ENCODE measurements around the gene PEAK1. TPM values are rescaled to one million over a fixed set of nuclear protein-coding genes. Genes with fewer than 3 reads are reported as not detected.

The PEAK1 gene
- total and polyA plus RNA-seq, 2 experiments from 2014 or later, result 7.8 to 34.1 TPM

GRCh38 chr15:77373441-77373840 lies 46.5 kb downstream of the PEAK1 start:
- H3K36me3 Mint-ChIP-seq (ENCODE audit: low read depth), result no peaks in the 10 kb centered on the region; the same call in 2 of the 3 replicates
- H3K4me1 Mint-ChIP-seq, result peaks cover 8% of the 10 kb centered on the region
- H3K4me1 ChIP-seq (ENCODE audit: insufficient read depth), result no peaks in the 10 kb centered on the region
- no peaks in the 10 kb centered on the region for H3K9me3 Mint-ChIP-seq
- H4K20me1 ChIP-seq (replicated peaks; ENCODE audit: insufficient read depth), result peaks cover 3% of the 10 kb centered on the region; the same call in 1 of the 2 replicates
- H3K36me3 ChIP-seq (ENCODE audit: insufficient read depth), result no peaks in the 10 kb centered on the region
- ATAC-seq (no peak), DNase-seq (ENCODE audit: low spot score) (no peak)
- H3K9me2 ChIP-seq (ENCODE audit: insufficient read depth), result no peaks in the 10 kb centered on the region
- no peak overlapping the region for H3K4me3 ChIP-seq
- H3K4me3 Mint-ChIP-seq, result no peak overlapping the region
- H3K4me2 ChIP-seq, result no peak overlapping the region
- no peak overlapping the region for H2AFZ ChIP-seq
- H3K27me3 ChIP-seq (ENCODE audit: insufficient read depth), result no peaks in the 10 kb centered on the region
- no peak overlapping the region for H3K27ac Mint-ChIP-seq
- H3K27ac ChIP-seq (ENCODE audit: low read depth), result no peak overlapping the region
- H3F3A ChIP-seq (replicated peaks; ENCODE audit: low read depth), result no peaks in the 10 kb centered on the region
- H3K79me2 ChIP-seq (replicated peaks; ENCODE audit: insufficient read depth), result peaks cover 46% of the 10 kb centered on the region
- TF ChIP-seq CTCF (conservative IDR thresholded peaks at IDR 0.05; ENCODE audit: low read depth in 2 of 2) (no peak), POLR2AphosphoS5 (IDR thresholded peaks at IDR 0.05; ENCODE audit: low read depth) (no peak), STAT1 (IDR thresholded peaks at IDR 0.05; ENCODE audit: unreplicated experiment) (no peak), ETS1 (IDR thresholded peaks at IDR 0.05) (no peak), REST (IDR thresholded peaks at IDR 0.05; ENCODE audit: unreplicated experiment) (no peak), EZH2phosphoT487 (IDR thresholded peaks at IDR 0.05; ENCODE audit: unreplicated experiment) (no peak), ZNF462 (CRISPR knock-in tag; IDR thresholded peaks at IDR 0.05) (no peak)
- H3K27me3 Mint-ChIP-seq (ENCODE audit: insufficient read depth, low read depth, poor library complexity), result no peaks in the 10 kb centered on the region
